ENCODE results near the gene LHFPL5.

Gene LHFPL5

GRCh38 chr6:35804996-35805736, at the start of gene LHFPL5:
Gene LHFPL5, plus strand, starts transcription at chr6:35805352. Its CDS starts 319 bp downstream, at chr6:35805671.
- FAIRE-seq: no peak

GRCh38 chr6:35757456-35758123, 47.6 kb upstream of the LHFPL5 start:
- FAIRE-seq: no peak

- FAIRE-seq: no peak
Observed at GRCh38 chr6:35759426-35759825, 45.7 kb upstream of the LHFPL5 start.

GRCh38 chr6:35765739-35766138, 39.4 kb upstream of the LHFPL5 start:
- no peak for FAIRE-seq

- FAIRE-seq: no peak
Observed at GRCh38 chr6:35769211-35769610, 35.9 kb upstream of the LHFPL5 start.

DNA sequence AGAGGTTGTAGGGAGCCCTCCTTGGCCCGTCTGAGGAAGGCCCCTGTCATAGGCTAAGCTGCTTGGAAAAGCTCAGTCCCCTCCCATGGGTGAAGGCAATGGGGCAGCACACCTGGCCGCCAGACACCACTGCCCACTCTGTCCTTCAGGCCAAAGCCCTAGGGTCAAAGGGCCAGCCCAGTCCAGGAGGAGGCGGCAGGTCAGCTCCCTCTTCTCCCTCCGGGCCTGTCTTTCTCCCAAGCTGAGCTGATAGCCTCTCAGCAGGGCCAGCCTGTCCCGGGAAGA, 33.9 kb upstream of the LHFPL5 start:
- no peak for FAIRE-seq

GRCh38 chr6:35774116-35774794, 30.9 kb upstream of the LHFPL5 start:
- no peak for FAIRE-seq

DNA sequence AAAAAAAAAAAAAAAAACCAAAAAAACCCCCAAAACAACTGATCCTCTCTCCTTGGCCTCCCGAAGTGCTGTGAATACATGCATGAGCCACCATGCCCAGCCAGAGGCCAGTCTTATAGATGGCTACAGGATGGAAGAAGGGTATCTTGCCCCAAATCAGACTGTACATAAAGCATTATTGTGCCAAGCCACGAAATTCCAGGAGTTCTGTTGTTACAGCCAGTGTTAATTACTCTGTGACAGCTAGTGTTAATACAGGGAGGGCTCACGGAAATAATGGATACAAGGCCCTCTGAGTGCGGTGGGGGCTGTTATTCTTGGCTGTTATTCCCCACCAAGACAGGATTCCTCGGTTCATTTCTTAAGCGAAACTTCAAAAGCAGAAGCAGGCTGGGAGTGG, 30.1 kb upstream of the LHFPL5 start:
- no peak for FAIRE-seq

- no peak for FAIRE-seq
Observed at GRCh38 chr6:35776364-35777215, 28.6 kb upstream of the LHFPL5 start, which contains the start of gene CLPSL2. Gene CLPSL2, plus strand, starts transcription at chr6:35776598. Its CDS starts 21 bp downstream, at chr6:35776619.

DNA sequence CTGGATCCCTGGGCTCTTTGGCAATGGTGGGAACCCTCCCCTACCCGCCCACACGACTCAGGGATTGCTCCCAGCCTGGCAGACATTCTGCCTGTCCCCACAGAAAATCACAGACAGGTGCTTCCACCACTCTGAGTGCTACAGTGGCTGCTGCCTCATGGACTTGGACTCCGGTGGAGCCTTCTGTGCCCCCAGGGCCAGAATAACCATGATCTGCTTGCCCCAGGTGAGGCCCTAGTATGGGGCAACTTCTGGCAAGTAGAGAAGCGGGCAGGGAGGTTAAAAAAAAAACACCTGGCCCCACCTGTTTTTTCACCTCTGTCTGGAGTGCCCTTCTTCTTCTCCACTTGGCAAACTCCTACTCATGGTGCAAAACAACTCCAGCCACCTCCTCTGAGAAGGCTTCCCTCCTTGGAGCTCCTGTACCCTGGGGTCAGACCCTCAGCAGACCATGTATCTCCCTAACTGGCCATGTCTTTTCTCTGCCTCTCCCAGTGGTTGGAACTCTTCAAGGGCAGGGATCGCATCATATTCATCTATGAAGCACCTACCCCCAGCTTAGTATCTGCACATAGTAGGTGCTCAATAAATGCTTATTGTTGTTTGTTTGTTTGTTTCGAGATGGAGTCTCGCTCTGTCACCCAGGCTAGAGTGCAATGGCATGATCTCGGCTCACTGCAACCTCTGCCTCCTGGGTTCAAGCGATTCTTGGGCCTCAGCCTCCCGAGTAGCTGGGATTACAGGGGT, 27.6 kb upstream of the LHFPL5 start:
- no peak for FAIRE-seq

GRCh38 chr6:35778437-35778836, 26.7 kb upstream of the LHFPL5 start:
- no peak for FAIRE-seq

DNA sequence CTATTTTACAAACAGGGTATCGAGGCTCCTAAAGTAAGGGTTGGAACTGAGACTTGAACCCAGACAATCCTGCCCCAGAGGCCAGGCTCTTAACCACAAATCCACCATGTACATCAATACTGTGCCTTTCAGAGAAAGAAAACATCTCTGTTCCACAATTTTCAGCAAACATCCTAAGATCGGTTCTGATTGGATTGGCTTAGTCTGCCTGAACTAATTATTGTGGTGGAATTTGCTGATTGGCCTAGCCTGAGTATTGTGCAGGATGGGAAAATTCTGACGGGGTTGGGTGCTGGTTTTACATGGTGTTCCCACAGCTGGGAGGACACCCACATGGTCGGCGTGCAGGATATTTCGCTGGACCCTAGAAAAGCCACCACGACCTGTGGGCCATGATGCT, 24.4 kb upstream of the LHFPL5 start, which contains the start of gene CLPSL1:
TSS of gene CLPSL1 (plus strand) at position 301 of the 400 bp plus-strand sequence. CDS start at position 393, 92 bp downstream.
- FAIRE-seq: no peak

DNA sequence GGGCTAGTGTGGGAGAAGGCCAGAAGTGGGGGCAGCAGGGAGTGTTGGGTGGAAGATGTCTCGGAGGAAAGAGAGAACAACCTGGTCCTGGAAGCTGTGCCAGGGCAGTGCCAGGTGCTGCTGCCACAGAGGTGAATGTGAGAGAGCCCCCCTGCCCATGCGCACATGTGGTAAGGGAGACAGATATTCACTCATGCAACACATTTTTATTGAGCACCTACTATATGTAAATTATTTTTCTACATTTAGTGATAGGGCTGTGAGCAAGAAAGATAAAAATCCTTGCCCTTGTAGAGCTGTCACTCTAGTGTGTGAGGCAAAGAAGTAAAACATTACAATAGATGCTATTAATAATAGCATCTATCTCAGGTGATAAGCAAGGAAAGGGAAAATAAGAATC, 23.9 kb upstream of the LHFPL5 start:
- FAIRE-seq: no peak

DNA sequence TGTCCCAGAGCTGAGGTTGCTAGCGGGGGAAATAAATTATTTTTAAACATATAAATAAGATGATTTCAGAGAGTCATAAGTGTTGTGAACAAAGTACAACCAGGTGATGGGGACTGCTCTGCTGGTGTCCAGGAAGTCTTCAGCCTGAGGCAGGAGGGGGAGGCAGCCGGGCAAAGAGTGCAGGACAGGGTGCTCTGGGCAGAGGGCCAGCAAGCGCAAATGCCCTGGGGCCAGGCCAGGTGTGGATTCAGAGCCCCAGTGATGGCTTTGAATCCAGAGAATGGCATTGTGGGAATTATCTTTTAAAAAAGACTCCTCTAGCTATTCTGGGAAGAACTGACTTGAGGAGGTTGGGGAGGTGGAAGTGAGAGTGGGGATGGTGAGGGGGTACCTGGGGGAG, 22.7 kb upstream of the LHFPL5 start:
- no peak for FAIRE-seq

DNA sequence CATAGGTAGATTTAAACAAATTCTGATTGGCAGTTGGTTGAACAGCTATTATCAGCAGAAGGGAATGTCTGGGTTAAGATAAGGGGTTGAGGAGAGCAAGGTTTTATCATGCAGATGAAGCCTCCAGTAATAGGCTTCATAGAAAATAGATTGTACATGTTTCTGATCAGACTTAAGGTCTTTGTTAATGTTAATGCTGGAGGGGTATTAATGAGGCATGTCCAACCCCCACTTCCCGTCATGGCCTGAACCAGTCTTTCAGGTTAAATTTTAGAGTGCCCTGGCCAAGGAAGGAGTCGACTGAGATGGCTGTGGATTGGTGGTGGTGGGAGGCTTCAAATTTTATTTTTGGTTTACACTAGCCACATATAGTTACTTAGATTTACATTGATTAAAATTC, 21.0 kb upstream of the LHFPL5 start:
- FAIRE-seq: no peak

DNA sequence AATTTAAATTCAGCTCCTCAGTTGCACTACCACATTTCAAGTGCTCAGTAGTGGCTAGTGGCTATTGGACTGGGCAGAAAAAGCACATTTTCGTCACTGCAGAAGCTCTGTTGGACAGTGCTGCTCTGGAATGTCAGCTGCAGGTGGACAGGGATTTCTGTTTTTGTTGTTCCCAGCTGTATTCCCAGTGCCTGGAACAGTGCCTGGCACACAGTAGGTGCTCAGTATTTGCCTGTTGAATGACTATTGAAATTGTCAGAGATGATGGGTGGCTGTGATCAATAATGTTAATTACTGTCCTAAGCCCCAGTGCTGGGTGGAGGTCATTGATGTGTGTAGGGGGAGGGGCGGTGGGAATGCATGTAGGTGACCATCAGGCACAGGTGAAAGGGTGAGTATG, 18.9 kb upstream of the LHFPL5 start:
- FAIRE-seq: no peak

DNA sequence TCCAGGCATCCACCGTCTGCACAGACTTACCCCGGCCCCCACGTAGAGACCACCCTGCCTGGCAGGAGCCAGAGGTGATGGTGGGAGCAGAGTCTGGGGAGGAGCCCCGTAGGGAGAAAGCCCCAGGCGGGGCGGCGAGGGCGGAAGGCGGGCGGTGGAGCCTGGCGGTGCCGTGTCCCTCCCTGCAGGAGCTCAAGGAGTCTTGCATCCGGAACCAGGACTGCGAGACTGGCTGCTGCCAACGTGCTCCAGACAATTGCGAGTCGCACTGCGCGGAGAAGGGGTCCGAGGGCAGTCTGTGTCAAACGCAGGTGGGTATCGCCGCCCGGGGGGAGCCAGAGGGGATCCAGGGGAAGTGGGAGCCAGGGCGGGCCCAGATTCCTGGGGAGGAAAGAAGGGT, 18.3 kb upstream of the LHFPL5 start:
- FAIRE-seq: no peak

- FAIRE-seq: no peak
Observed at GRCh38 chr6:35787266-35788218, 17.6 kb upstream of the LHFPL5 start.

- FAIRE-seq: no peak
Observed at GRCh38 chr6:35788423-35788982, 16.6 kb upstream of the LHFPL5 start.

DNA sequence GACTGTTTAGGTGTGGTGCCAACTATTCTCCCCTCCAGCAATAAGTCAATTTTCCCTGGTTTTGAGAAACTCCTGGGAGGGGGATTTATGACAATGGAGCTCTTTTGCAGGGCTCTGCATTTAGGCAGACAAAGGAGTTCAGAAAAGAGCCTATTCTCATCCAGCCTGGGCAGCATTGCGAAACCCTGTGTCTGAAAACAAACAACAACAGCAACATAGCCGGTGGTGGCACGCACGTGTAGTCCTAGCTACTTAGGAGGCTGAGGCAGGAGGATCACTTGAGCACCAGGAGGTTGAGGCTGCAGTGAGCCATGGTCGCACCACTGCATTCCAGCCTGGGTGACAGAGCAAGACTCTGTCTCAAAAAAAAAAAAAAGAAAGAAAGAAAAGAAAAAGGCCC, 14.5 kb upstream of the LHFPL5 start:
- no peak for FAIRE-seq

Measured in islet of Langerhans (tissue), 1 donor.